ENCODE measurements around the gene PCDHGA1. TPM values are rescaled to one million over a fixed set of nuclear protein-coding genes. Genes with fewer than 3 reads are reported as not detected.

PCDHGA1 gene
- total RNA-seq, 1 experiment from 2014 or later, result 2.2 TPM

GRCh38 chr5:141398608-141399007 lies 68.3 kb downstream of the PCDHGA1 start:
- Histone ChIP-seq H3K36me3 (ENCODE audit: insufficient read depth, low read length, poor library complexity, severe bottlenecking) (peaks cover 31% of the 10 kb centered on the region), H3K4me3 (ENCODE audit: low read depth, low read length, poor library complexity, severe bottlenecking) (no peak overlapping the region), H3K27ac (ENCODE audit: low read depth, low read length, poor library complexity, severe bottlenecking) (no peak overlapping the region), H3K4me1 (ENCODE audit: insufficient read depth, low read length, poor library complexity, severe bottlenecking) (no peaks in the 10 kb centered on the region), H3K9me3 (ENCODE audit: low read depth, low read length, poor library complexity, severe bottlenecking) (peaks cover 54% of the 10 kb centered on the region), H3K27me3 (replicated peaks; ENCODE audit: insufficient read depth, low read depth, low read length, poor library complexity) (no peaks in the 10 kb centered on the region)
- BruUV-seq (replicated peaks), result TSS peak; percentile 53
- no peak for DNase-seq (ENCODE audit: low spot score)
- POLR2A ChIA-PET (ENCODE audit: low non-redundant PET), result no interaction called here
- no peak for TF ChIP-seq EZH2 (IDR thresholded peaks at IDR 0.05; ENCODE audit: borderline replicate concordance, low read depth, low read length, poor library complexity, severe bottlenecking)
- TF ChIP-seq CTCF (conservative IDR thresholded peaks at IDR 0.05; ENCODE audit: low read depth, low read length), result no peak
- intact Hi-C loops (cut with micrococcal nuclease; ENCODE audit: unreplicated experiment), result loop anchor here (5.0 kb wide), 1 partner anchor 124 kb away; no protein-coding TSS in a partner anchor
- CTCF ChIA-PET, result interaction anchor here (1.5 kb wide), 2 partner anchors 159 to 175 kb away, joined by 5 to 7 read pairs; partner anchors contain the start of gene PCDHB14

GRCh38 chr5:141399555-141400258 lies 69.4 kb downstream of the PCDHGA1 start:
- no TSS peak for BruUV-seq (replicated peaks)
- H3K27me3 ChIP-seq (replicated peaks; ENCODE audit: insufficient read depth, low read depth, low read length, poor library complexity), result no peaks in the 10 kb centered on the region
- intact Hi-C loops (cut with micrococcal nuclease; ENCODE audit: unreplicated experiment), result loop anchor here (5.0 kb wide), 1 partner anchor 123 kb away; no protein-coding TSS in a partner anchor
- POLR2A ChIA-PET (ENCODE audit: low non-redundant PET), result no interaction called here
- H3K9me3 ChIP-seq (ENCODE audit: low read depth, low read length, poor library complexity, severe bottlenecking), result peaks cover 62% of the 10 kb centered on the region
- no peak overlapping the region for H3K27ac ChIP-seq (ENCODE audit: low read depth, low read length, poor library complexity, severe bottlenecking)
- CTCF ChIA-PET, result no interaction called here
- H3K36me3 ChIP-seq (ENCODE audit: insufficient read depth, low read length, poor library complexity, severe bottlenecking), result peaks cover 32% of the 10 kb centered on the region
- no peaks in the 10 kb centered on the region for H3K4me1 ChIP-seq (ENCODE audit: insufficient read depth, low read length, poor library complexity, severe bottlenecking)
- no peak overlapping the region for H3K4me3 ChIP-seq (ENCODE audit: low read depth, low read length, poor library complexity, severe bottlenecking)
- no peak for TF ChIP-seq EZH2 (IDR thresholded peaks at IDR 0.05; ENCODE audit: borderline replicate concordance, low read depth, low read length, poor library complexity, severe bottlenecking)
- no peak for TF ChIP-seq CTCF (conservative IDR thresholded peaks at IDR 0.05; ENCODE audit: low read depth, low read length)
- DNase-seq (ENCODE audit: low spot score), result no peak

- peaks cover 81% of the 10 kb centered on the region for H3K9me3 ChIP-seq (ENCODE audit: low read depth, low read length, poor library complexity, severe bottlenecking)
- TF ChIP-seq CTCF (conservative IDR thresholded peaks at IDR 0.05; ENCODE audit: low read depth, low read length) (peak; percentile 28; the same call in 1 of the 2 replicates), EZH2 (IDR thresholded peaks at IDR 0.05; ENCODE audit: borderline replicate concordance, low read depth, low read length, poor library complexity, severe bottlenecking) (no peak)
- no peak within 1 kb of the TSS for H3K4me3 ChIP-seq (ENCODE audit: low read depth, low read length, poor library complexity, severe bottlenecking)
- BruUV-seq (replicated peaks), result no TSS peak
- peak; percentile 25 for DNase-seq (ENCODE audit: low spot score)
- ChIA-PET CTCF (no interaction called here), POLR2A (ENCODE audit: low non-redundant PET) (no interaction called here)
- H3K27me3 ChIP-seq (replicated peaks; ENCODE audit: insufficient read depth, low read depth, low read length, poor library complexity), result no peaks in the 10 kb centered on the region
- peaks cover 44% of the 10 kb centered on the region for H3K36me3 ChIP-seq (ENCODE audit: insufficient read depth, low read length, poor library complexity, severe bottlenecking)
- no peak within 1 kb of the TSS for H3K27ac ChIP-seq (ENCODE audit: low read depth, low read length, poor library complexity, severe bottlenecking)
- H3K4me1 ChIP-seq (ENCODE audit: insufficient read depth, low read length, poor library complexity, severe bottlenecking), result no peaks in the 10 kb centered on the region
- intact Hi-C loops (cut with micrococcal nuclease; ENCODE audit: unreplicated experiment), result no loop called here
Observed at GRCh38 chr5:141402553-141403243, 72.4 kb downstream of the PCDHGA1 start, which contains the start of gene PCDHGA9. Gene PCDHGA9, plus strand, starts transcription at chr5:141402778. Its CDS starts 175 bp downstream, at chr5:141402953.

Measured in A673 (cell line).